Muscle of arm (tissue), 12 donors: Measurements from ENCODE around the gene EHBP1L1. TPM values are rescaled to one million over a fixed set of nuclear protein-coding genes. Genes with fewer than 3 reads are reported as not detected.

Experiments
- DNase-seq: peaks from one replicate; pipeline ENCODE4 v3.0.0-alpha.2; 2013
- polyA plus RNA-seq, 12 donors: library from polyadenylated mRNA; unstranded; fragments of 120-200 nt; gene quantifications; one replicate each; pipeline ENCODE4 v1.2.1, GENCODE V29; 2013; ENCODE audit not compliant: insufficient read length in 12 of 12

The EHBP1L1 gene
- polyA plus RNA-seq, 12 donors, result 153 to 369 (median 276) TPM

GRCh38 chr11:65541093-65541982, 34.5 kb upstream of the EHBP1L1 start:
- DNase-seq, result no peak

- DNase-seq, result no peak
Measured at GRCh38 chr11:65542738-65543390, 33.0 kb upstream of the EHBP1L1 start.

GRCh38 chr11:65545853-65546216, 30.0 kb upstream of the EHBP1L1 start:
- no peak for DNase-seq

GRCh38 chr11:65546217-65546958, 29.5 kb upstream of the EHBP1L1 start:
- DNase-seq, result no peak

- no peak for DNase-seq
Measured at GRCh38 chr11:65547446-65548125, 28.3 kb upstream of the EHBP1L1 start.

- DNase-seq, result no peak
Measured at GRCh38 chr11:65548395-65548794, 27.5 kb upstream of the EHBP1L1 start.

- no peak for DNase-seq
Measured at GRCh38 chr11:65549096-65549495, 26.8 kb upstream of the EHBP1L1 start.

- DNase-seq, result no peak
Measured at GRCh38 chr11:65551572-65552387, 24.1 kb upstream of the EHBP1L1 start.

- DNase-seq, result no peak
Measured at GRCh38 chr11:65552388-65552951, 23.4 kb upstream of the EHBP1L1 start.

GRCh38 chr11:65553301-65554001, 22.4 kb upstream of the EHBP1L1 start:
- DNase-seq, result no peak

GRCh38 chr11:65554057-65554818, 21.6 kb upstream of the EHBP1L1 start:
- DNase-seq, result no peak

- DNase-seq, result no peak
Measured at GRCh38 chr11:65554842-65555430, 20.9 kb upstream of the EHBP1L1 start.

GRCh38 chr11:65555693-65556231, 20.1 kb upstream of the EHBP1L1 start:
- no peak for DNase-seq

GRCh38 chr11:65556470-65557279, 19.2 kb upstream of the EHBP1L1 start:
- DNase-seq, result no peak

- no peak for DNase-seq
Measured at GRCh38 chr11:65557280-65558001, 18.4 kb upstream of the EHBP1L1 start.

- peak; percentile 88 for DNase-seq
Measured at GRCh38 chr11:65558002-65558929, 17.6 kb upstream of the EHBP1L1 start, which contains the start of gene LTBP3. Gene LTBP3, minus strand, starts transcription at chr11:65558359. Its CDS starts 400 bp downstream, at chr11:65557959.
